GM12801 (cell line): ENCODE measurements around the gene KLHL15.

Source experiments
- TF ChIP-seq, protein P1 (sequence below): IDR thresholded peaks from one replicate; pipeline ENCODE4 v1.5.1; 2011; ENCODE audit warnings: control low read depth; ENCODE audit not compliant: insufficient read length; ENCODE audit errors: extremely low read depth

The KLHL15 gene

DNA sequence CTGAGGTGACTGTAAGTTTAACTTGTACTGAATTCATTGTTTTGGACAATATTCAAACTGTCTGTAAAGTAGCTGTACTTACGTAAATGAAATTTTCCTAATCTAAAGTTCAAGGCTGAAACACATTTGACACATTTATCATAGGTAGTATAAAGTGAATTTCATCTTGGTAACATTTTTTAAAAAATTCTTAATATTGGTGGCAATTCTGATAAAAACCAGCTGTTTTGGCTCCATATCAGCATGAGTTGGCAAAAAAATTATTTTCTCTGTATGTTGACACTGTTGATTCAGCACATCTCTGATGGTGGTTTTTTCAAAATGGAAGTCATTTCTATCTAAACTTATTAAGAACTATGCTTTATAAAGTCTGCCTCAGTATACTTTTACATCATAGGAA lies 88.3 kb downstream of the KLHL15 start:
- TF ChIP-seq, protein P1, sequence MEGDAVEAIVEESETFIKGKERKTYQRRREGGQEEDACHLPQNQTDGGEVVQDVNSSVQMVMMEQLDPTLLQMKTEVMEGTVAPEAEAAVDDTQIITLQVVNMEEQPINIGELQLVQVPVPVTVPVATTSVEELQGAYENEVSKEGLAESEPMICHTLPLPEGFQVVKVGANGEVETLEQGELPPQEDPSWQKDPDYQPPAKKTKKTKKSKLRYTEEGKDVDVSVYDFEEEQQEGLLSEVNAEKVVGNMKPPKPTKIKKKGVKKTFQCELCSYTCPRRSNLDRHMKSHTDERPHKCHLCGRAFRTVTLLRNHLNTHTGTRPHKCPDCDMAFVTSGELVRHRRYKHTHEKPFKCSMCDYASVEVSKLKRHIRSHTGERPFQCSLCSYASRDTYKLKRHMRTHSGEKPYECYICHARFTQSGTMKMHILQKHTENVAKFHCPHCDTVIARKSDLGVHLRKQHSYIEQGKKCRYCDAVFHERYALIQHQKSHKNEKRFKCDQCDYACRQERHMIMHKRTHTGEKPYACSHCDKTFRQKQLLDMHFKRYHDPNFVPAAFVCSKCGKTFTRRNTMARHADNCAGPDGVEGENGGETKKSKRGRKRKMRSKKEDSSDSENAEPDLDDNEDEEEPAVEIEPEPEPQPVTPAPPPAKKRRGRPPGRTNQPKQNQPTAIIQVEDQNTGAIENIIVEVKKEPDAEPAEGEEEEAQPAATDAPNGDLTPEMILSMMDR, result no peak

DNA sequence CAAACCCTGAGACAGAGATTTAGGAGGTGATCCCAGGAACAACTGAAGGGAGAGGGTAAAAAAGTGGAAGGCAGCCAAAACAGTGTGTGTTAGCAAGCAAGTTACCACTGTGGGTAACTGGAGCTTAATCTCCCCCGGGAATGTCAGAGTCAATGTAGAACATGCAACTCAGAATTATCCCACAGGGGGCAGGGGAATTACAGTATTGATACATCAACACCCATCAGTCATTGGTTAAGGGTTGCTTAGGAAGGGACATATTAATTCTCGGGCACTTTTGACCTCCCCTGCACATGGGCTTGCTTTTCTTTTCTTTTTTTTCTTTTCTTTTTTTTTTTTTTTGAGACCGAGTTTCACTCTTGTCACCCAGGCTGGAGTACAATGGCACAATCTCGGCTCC lies 89.9 kb downstream of the KLHL15 start:
- TF ChIP-seq, protein P1, result no peak

DNA sequence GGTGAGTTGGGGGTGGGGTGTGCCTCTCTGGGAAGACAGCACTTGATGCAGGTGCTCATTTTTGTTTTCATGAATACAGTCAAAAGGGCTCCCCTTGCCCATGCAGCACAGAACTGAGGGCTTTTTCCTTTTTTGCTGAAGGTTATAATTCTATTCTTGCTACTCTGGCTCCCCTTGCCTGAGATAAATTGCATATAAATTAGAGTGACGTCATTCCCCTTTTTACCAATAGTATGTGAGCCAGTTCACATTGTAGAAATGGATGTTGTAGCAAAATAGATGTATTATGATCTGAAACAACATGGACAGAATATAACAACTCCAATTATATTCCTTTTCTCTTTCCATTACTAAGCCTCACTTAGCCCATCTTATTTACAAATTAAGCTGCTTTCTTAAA lies 90.8 kb downstream of the KLHL15 start:
- TF ChIP-seq, protein P1, result no peak

- TF ChIP-seq, protein P1, result no peak
Observed at GRCh38 chrX:23935106-23935505, 91.9 kb downstream of the KLHL15 start.
